GM18502 (cell line): Measurements from ENCODE around the gene LMOD3.

ENCODE experiments used
- ATAC-seq: cut with Tn5 transposase; IDR thresholded peaks from one replicate; pipeline ENCODE4 v1.9.1; 2021; ENCODE audit warnings: mild to moderate bottlenecking; ENCODE audit not compliant: unreplicated experiment, poor library complexity

The LMOD3 gene

DNA sequence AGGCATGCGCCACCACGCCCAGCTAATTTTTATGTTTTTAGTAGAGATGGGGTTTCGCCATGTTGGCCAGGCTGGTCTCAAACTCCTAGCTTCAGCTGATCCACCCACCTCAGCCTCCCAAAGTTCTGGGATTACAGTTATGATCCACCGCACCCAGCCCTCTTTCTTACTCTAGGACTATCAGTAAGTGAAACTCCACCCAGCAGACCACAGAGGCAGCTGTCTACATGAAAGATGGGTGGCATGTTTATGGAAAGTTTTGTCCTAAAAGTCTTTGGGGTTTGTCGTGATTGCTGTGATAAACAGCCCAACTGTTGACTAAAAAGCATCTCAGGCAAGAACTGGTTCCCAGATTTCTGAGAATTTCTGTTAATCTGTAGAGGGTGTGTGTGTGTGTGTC is 26.8 kb downstream of the LMOD3 start:
- ATAC-seq: no peak

GRCh38 chr3:69094467-69095205 is 27.8 kb downstream of the LMOD3 start:
- ATAC-seq: no peak

DNA sequence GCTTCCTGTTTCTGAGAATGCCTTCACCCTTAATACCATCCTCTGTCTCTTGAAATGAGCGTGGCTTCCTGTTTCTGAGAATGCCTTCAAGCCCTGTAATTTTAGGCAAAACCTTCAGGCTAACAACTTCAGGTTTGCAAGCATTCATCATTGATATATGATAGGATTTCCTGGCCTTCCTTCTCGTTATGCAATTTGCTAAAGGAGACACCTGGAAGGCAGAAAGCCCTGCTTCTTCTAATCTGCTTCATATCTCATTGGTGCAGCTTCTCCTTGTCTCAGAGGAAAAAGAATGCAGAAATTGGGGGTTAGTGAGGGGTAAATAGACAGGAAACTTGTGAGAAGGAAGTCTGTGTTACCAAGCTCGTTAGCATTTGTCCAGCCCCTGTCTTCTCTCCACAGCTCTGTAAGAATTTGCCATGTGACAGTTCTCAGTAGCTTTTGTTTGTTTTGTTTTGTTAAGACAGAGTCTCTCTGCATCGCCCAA is 30.3 kb downstream of the LMOD3 start:
- peak; percentile 82 for ATAC-seq

- ATAC-seq: peak; percentile 9
Observed at GRCh38 chr3:69091389-69092029, 30.9 kb downstream of the LMOD3 start.

- no peak for ATAC-seq
Observed at GRCh38 chr3:69090021-69090420, 32.4 kb downstream of the LMOD3 start.

- peak; percentile 22 for ATAC-seq
Observed at GRCh38 chr3:69088063-69088462, 34.3 kb downstream of the LMOD3 start.

- no peak for ATAC-seq
Observed at GRCh38 chr3:69087030-69087791, 35.2 kb downstream of the LMOD3 start.

DNA sequence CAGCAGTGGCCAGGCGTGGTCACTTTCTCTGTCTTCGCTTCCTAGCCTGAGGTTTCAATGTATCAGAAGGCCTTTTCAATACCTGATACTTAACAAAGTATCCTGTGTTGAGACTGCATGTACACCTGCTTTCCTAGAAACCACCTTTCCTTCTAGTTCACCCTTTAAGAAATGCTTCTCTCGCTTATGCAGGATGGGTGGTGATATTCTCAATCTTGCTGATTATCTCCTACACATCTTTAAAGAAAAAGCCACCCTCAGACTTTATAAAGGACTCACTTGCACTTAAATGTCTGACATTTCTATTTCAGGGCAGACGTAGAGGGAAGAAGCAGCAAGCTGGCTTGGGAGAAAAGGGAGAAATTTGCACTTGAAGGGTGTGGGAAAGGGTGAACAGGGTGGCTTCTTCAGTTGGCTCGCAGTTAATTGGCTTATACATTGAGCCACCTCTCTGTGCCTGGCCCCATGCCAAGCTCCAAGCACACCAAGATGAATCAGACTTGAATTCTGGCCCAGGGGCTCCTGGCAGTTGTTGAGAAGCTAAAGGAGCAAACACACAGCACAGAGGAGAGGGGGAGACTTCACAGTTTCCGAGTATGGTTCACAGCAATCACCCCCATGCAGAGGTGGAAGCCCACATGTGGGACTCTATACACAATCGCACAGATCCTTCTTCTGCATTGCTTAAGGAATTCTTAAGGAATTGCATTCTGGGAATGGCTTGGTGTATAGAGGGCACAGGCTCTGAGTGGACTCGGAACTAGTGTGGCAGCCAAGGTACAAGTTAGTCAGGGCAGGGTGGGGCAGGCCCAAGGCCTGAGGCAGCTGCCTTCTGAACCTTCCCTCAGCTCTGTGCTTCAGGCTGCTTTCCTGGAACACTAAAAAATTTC is 36.3 kb downstream of the LMOD3 start:
- no peak for ATAC-seq

GRCh38 chr3:69085168-69085832 is 37.1 kb downstream of the LMOD3 start:
- ATAC-seq: no peak

DNA sequence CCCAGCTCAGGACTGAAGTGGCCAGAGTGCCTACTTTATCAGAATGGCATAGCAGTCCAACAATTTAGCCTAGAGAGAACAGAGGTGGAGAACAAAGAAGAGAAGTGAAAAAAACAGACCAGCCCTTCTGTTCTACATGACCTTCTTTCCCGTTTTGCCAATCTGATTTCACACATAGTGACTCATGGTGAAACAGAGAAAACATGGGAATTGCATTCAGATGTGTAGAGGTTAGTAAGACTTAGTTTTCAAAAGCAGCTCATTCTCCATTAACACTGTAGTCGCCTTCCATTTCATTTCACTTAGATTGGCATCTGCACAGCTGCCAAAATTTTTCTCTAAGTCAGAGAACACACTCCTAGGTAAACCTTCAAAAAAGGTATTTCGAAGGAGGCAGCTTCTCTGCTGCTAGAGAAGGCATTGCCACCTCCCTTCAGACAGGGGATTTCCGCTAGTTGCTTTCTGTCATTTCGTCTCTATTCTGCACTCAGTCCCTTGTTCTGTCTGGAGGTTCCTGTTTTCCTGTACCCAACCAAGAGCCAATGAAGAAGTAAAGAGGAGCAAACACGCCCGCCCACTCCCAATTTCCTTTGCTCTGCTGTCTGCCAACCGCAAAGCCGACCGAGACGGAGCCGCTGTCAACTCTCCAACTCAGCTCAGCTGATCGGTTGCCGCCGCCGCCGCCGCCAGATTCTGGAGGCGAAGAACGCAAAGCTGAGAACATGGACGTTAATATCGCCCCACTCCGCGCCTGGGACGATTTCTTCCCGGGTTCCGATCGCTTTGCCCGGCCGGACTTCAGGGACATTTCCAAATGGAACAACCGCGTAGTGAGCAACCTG is 37.8 kb downstream of the LMOD3 start, which contains the start of gene ARL6IP5:
ARL6IP5 (plus strand) TSS at position 612 of the 842 bp plus-strand sequence; CDS start at position 723, 111 bp downstream.
- peak; percentile 48 for ATAC-seq

DNA sequence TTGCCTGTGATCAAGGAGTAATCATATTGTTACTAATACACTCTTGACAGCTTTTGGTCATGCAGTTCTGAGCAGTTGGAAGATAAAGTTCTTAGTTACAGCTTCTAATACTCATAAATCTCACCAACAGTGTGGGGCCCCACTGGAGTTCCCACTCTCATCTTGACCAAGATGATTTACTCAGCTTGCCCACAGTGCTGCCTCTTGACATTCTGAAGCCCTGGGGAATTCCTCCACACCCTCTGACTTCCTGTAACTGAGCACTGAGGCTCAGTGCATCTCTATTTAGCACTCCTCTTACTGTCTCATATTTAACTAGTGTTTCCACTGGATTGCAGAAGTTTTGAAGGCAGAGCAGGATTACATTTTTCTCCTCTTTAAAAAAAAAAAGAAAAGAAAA is 39.6 kb downstream of the LMOD3 start:
- peak; percentile 61 for ATAC-seq

DNA sequence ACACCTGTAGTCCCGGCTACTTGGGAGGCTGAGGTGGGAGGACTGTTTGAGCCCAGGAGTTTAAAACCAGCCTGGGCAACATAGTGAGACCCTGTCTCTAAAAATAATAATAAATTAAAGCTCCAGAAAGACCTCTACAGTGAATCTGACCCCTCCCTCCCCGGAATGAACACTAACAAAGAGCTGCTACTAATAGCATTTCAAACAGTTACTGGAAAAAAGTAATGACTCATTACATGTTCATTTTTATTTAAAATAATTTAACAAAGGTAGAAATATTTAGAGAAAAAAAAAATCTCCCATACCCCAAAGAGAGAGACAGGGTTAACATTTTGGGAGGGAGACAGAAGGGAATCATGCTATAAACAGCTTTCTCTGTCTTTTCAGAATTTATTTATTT is 40.0 kb downstream of the LMOD3 start:
- no peak for ATAC-seq

DNA sequence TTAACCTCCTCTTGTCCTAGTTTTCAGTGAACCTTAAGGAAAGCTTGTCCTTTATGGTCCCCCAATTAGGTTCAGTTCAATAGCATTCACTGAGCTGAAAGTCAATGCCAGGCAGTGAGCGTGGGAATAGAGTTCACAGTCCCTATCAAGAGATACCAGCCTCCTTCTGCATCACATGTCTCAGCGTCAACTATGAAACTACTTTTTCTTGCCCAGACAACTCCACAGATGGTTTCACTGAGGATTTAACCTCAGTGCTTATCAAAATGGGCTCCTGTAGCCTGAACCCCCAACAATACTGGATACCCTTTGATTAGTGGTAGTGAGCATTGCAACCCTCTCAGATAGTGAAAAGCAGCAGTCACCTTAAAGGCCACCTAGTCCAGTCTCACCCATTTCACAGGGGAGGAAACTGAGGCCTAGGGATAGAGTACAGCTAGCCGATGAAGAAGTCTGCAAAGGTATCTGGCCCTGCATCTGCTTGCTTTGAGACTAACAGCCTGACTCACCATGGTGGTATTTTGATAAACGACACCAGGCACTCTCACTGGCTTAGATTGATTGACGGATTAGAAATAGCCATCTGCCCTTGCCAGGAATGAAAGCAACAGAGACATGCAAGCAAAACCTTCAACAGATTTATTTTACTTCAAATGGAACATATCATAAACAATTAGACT is 40.7 kb downstream of the LMOD3 start:
- no peak for ATAC-seq

DNA sequence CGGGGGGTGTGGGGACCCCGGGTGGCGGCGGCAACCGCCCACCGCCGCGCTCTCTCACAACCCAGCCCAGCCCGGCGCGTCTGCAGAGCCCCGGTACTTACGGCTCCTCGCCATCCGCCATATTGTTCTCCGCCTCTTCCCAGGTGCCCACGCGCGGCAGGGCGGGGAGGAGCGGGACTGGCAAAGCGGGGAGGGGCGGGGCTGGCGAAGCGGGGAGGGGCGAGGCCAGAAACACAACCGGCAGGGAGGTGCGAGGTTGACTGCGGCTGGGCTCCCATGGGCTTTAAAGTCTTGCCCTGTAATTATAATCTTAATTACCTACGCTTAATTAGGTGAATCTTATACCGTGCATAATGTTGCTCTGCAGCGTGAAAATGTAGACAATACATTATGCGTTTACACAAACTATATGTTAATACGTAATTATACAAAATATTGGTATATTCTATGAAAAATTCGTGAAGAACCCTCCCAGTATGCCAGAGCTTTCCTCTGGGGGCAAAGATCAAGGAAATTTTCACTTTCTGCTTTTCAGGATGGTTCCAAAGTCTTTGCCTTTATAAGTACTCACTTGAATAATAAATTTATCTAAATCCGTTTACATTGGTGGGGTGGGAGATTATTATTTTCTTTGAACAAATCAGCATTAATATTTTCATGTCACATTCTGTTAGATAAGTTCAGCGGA is 42.0 kb downstream of the LMOD3 start, which contains the start of gene UBA3:
UBA3 (minus strand) TSS at position 133 of the 688 bp plus-strand sequence; CDS start at position 121, 12 bp downstream.
- peak; percentile 53 for ATAC-seq

DNA sequence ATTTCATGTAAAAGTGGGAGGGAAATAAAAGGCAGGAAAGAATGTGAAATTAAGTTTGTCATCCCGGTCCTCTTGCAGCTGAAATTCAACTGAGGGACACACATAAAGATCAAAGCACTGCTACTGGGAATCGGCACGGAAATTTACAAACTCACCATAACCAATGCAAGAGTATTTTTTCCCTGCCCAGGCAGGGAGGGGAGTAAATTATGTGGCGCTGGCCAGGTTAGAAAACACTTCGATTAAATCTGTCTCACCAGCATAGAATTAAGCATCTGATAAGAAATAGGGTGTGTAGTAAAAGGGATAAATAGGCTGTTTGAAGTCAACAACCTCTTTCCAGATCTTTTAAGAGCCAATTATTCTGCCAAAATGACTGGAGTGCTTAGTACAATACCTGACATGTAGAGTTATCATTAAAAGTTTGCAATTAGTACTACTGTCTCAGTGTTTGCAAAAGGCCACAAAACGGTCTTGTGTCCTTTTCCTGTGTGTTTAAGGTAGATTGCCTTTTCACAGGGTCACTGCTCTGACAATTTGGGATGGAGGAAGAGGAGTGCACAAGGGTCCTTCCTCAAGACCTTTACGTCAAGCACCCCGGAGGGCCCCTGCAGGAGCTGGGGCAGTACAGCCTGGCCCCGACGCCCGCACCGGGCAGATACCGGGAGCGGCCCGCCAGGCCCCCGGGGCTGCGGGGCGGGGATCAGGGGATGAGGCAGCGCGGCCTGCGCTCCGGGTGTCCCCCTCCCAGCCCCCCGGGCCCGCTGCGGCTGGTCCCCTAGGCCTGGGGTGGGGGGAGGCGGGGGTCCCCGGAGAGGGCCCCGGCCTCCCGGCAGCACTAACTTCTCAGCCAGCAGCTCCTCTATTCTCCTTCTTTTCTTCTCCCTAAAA is 42.9 kb downstream of the LMOD3 start:
- peak; percentile 20 for ATAC-seq

DNA sequence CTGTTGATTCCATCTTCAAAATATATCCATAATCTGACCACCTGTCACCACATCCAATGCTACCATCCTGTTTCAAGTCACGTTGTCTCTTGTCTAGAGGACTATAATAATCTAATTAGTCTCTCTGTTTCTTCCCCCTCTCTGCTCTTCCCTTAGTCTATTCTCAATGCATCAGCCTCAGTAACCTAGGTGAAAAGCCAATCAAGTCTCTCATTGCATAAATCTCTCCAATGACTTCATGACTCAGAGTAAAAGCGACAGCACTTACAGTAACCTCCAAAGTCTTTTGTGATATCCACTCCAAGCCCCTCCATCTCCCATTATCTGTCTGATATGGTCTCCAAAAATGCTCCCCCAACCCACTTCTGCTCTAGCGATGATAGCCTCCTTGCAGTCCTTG is 49.5 kb downstream of the LMOD3 start:
- ATAC-seq: no peak
